ENCODE data around the gene BTBD9.
"Not testable (repeated sequence)": the region's sequence is repeated elsewhere in the genome, so short reads cannot be mapped to it uniquely, and the experiment has no call there.

The BTBD9 gene

DNA sequence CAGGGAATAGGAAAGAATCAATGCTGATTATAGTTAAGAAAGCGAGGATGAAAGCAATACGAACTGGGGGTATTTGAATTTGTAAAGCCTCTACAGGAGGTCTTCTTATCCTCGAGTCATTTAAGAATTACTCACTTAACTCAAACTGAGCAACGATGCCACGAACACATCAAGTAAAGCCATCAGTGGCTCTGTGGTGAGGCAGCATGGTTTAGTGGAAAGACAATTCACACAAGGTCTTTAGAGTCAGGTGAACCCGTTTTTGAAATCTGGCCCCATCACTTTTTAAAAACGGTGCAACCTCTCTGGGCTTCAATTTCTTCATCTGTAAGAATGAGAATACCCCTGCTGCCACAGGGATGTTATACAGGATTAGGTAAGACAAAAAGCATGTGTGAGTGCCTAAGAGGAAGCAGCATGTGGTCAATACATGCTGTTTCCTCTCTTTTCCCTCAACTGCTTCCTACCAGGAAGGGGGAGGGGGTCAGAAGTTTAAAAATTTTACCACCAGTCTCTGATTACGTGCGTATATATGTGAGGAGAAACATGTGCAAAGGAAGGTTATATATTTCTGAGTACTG, 162.0 kb downstream of the BTBD9 start:
- no peak for DNase-seq

DNA sequence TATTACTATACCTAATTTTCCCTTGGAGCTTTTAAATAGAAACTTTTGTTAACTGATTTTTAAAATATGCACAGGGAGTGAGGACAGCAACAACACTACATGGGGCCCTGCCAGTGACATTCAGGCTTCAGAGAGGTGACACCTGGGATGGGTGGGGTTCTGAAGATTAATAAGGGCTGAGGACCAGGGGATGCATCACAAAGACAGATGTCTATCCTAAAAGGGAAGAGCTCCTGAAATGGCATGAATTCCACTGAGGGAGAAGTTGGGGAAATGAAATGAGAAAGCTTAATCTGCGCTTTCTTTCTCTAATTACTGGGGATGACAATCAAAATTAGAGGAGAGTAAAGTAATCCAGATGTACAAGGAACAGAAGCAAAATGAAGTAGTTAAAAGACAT, 162.8 kb downstream of the BTBD9 start:
- DNase-seq: no peak

DNA sequence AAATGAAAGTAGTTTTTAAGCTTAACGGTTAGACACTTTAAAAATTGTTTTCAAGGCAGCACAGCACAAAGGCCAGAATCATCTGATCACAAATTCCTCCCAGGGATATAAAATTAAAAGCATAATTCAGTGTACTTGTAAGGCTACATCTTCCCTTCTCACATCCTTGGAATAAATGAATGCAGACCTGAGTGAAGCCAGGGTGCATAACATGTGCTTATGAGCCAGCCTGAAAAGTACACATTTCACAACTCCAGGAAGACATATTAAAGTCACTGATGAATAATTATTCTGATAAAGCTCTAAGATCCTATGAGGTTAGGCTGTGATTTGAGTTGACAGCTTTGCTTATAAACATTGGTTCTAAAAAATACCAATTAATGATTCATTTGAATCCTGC, 163.6 kb downstream of the BTBD9 start:
- DNase-seq: no peak

DNA sequence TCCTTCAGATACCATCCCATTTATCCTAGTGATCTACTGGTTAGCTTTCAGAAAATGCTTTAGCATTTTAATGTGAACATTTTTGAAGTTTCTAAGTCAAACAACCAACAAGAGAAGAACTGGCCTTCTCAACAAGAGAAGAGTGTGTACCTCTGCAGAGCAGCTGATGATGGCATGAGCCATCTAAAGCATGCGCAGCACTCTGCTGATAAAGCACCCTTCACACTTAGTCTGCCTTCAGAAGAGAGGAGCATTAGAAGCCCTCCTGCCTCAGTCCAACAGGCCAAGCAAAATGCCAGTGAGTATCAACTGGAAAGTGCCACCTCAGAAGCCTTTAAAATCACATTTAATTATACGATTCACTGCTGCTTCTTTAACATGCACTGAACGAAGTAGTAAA, 169.2 kb downstream of the BTBD9 start:
- DNase-seq: no peak

DNA sequence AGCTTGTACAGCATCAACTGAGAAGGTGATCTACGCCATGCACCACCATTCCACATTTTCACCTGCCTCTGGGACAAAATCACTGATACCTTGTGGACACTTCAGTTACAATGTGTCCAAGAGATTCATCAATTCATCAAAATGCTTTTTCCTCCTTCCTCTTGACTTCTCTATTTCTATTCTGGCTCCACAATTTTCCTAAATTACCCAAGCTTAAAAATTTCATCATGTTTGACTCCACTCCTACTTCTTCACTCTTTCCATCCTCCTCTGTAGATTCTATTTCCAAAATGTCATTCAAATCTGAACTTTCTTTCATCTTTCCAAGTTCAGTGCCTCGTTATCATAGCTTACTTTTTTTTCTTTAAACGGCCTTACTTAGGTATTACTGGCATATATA, 172.2 kb downstream of the BTBD9 start:
- no peak for DNase-seq

DNA sequence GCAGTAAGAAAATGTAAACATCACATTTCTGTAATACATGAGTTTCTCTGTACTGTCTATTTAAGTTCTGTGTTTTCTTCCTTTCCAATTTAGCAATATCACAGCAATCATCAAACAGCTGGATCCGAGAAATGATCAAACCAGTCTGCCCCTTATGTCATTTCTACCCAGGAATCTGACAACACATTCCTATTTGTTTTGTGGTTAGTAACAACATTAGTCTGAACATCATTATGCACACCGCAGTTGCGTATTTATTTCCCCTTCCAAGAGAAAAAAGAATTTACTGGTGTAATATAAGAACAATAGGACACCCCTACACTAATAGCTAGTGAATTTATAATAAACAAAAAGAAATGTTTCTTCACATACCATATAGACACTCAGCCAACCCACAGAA, 179.5 kb downstream of the BTBD9 start:
- DNase-seq: no peak

DNA sequence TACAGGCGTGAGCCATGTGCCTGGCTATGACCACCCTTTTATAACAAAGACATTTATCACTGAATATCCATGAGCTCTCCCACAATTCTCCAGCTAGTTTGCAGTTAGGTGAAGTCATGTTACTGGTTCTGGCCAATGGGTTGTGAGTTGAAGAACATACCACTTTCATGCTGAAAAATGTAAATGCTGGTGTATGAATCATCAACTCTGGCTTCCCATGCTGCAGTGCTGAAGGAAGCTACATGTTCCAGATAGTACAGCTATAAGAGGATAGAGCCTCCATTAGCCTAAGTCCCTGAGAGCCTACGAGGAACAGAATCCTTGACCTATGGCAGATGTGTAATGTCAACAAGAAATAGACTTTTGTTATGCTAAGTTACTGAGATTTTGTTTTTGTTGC, 180.4 kb downstream of the BTBD9 start:
- no peak for DNase-seq

DNA sequence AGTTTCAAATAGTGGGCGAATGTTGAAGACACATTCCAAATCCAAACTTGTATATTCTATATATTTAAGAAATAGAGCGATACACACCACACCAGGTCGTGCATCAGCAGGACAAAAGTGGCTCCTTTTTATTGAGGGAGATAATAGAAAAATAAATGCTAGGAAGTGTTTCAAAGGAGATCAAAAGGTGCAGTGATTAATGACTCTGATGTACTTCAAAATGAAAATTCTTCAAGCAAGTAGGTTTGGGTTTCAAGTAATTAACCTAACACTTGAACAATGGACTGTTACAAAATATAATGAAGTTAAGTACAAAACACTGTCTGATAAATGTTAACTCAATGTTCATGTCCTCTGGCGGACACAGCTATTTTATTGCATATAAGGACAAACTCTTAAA, 185.9 kb downstream of the BTBD9 start:
- DNase-seq: no peak

DNA sequence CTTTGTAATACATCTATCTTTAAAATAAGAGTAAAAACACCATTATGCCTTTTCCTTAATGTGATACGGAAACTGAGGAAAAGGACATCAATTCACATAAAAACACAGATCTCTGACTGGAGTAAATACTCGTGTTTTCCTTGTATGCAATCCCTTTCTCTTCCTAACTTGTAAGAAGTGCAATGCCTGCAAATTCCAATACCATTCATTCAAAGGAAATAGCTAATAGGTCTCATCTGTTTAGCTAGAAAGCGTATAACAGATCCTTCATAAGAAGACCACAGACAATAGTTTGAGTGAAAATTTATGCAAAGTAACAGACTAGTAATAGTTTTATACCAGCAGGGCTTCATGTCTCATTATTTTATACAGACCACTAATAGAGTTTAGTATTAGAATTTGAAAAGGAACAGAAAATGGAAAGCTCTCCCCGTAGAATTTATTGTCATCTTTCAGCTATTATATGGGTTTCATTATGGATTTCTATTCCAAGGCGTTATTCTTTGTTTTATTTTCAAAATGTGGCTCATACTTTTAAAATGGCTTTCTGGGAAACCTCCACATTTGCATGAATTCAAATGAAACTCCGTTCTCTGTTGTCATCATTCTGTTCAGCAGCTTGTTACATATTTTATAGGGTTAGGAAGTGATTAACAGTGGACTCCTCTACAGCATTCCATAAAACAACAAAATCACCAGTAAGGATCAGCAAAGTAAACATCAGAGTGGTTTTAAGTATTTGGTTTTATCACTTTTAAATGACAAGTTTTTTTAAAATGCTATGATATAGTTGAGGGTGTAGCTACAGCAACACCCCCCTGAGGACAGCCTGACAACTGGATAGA, 186.7 kb downstream of the BTBD9 start:
- no peak for DNase-seq

DNA sequence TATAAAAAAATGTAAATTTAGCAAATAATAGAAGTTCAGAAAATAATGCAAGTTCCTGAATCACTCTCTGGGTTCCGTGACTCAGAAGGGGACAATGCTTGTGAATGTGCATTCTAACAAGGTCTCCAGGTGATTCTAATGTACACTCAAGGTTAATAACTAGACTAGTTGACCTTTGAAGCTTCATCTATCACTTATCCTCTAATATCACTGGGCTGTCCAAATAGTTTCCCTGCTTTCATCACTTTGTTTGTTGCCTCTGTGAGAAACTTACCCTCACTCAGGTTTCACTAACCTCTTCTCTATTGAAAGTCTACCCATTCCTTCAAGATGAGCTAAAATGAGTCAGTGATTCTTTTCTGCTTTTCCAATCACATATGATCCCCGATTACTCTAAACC, 189.0 kb downstream of the BTBD9 start:
- no peak for DNase-seq

DNA sequence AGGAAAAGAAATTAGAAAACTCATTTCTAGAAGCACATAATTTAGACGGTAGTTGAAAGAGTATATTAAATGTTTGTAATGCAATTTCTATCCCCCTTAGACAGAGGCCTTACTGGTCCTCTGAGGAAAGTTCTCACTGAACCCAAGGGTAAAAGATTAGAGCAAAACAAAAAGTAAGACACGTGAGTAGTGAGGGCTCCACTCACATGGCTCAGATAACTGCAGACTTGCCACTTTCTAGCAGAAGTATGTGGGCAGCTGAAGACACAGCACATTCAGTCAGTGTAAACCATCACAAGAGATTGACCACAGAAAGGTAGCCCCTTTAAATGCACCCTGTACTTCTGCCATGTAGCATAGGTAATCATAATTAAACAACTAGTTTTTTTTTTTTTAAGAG, 193.8 kb downstream of the BTBD9 start:
- no peak for DNase-seq

DNA sequence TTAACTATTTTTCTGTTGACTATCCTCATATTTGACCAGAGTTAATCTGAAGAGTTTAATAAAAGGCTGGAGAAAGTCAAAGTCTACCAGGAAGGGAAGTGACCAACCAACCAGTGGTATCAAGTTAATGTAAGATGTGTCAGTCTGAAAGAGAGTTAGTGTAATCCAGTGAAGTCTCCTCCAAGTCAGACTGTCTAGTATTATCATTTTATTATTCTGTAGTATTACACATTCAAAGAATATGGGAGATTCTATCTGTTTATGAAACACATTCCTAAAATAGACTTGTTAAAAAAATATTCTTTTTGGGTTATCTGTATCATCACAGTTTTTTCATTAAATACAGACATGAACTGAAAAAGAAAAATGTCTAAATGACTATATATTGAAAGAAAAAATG, 194.4 kb downstream of the BTBD9 start:
- no peak for DNase-seq

DNA sequence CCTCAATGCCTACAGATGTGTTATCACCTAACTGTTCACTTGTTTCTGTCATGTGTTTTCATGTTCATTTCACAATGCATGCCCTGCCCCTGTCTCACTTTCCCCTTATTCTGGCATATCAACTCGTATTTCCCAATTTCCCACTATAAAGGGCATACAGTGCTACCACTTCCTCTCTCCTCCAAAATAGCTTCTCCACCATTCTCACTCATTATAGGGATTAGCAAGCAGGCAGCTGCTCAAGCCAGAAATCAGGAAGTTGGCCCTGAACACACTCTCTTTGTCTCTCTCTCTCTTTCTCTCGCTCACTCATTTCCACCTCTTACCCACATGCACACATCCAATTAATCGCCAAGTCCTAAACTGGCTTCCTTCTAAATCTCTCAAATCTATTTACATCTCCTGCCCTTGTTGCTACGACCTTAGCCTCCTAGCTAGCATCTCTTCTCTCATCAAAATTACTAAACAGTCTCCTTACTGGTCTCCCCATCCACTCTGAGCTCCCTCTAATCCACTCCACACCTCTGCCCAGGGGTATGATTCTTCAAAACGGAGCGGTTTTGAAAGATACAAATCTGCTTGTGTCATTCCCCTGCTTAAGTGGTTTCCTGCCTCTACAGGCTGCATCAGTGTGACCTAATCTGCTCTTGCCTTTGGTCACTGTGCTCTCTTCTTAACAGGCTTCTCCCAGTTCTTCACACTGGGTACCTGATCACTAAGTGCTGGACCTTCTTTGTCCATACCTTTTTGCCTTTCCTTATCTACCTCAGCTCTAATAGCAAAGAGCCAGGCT, 196.2 kb downstream of the BTBD9 start:
- peak; percentile 20 for DNase-seq

DNA sequence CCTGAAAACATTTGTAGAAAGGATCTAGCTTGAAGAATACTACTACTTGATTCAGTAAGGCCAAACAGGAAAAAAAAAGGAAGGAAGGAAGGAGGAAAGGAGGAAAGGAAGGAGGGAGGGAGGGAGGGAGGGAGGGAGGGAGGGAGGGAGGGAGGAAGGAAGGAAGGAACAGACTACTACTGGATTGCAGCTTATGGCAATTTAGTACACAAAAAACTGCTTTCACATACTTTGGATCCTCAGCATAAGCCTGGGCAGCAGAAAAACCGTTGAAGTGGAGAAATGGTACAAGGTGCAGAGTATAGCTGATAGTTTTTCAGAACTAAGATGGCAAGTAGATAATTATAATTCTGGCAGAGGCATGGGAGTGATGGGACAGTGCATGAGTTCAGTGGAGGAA, 201.6 kb downstream of the BTBD9 start:
- DNase-seq: no peak

DNA sequence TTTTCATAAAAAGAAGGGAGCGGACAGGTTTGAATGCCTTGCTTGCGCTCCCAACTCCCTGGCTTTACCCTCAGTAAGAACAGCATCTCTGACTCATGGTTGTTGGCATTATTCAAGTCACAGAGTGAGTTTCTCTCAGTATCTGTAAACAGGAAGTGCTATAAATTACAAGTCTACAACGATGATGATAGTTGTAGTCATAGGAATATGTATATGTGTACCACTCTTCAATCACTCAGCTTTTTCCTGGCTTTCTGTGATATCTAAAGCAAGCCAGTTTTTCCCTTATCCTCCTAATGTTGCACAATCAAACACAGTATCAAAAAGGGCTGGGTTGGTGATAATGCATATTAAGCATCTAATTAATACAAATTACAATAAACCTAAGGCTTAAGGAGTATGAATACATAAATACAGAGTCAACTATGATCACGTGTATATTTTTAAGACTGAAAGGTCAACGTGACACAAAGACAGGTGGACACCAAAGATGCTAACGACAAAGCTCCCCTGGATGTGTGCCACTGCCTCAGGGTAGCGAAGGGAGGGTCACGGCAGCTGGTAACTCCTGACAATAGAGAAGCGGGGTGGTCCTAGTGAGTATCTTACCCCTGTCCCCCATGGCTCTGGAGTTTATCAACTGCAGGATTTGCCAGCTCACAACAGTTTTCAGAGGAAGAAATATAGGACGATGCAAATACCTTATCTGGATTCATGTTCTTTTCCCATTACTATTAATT, 202.8 kb downstream of the BTBD9 start:
- DNase-seq: no peak

DNA sequence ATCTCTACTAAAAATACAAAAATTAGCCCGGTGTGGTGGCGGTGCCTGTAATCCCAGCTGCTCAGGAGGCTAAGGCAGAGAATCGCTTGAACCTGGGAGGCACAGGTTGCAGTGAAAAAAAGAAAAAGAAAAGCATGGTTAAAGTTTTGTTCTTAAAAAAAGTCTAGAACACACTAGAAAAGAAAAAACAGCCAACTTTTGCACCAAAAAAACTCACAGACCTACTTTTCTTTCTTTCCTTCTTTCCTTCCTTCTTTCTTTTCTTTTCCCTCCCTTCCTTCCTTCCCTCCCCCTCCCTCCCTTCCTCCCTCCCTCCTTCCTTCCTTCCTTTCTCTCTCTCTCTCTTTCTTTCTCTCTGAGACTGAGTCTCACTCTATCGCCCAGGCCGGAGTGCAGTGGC, 204.4 kb downstream of the BTBD9 start:
- DNase-seq: no peak

DNA sequence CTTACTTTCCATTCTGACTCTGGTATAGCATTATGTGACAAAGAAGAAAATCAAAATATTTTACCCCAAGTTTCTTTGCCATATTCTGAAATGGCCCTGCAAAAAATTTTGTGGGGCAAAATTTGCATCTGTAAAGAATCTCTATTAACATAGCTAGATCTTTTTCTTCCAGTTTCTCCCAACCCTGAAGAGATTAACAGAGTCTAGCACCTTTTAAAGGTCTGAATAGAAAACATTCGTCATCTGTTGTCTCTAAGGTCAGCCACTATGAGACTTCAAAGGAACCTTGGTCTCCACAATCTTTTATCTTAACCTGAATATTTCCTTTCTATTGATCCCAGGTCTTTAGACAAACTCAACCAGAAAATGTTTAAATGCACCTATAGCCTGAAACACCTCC, 205.7 kb downstream of the BTBD9 start:
- no peak for DNase-seq

DNA sequence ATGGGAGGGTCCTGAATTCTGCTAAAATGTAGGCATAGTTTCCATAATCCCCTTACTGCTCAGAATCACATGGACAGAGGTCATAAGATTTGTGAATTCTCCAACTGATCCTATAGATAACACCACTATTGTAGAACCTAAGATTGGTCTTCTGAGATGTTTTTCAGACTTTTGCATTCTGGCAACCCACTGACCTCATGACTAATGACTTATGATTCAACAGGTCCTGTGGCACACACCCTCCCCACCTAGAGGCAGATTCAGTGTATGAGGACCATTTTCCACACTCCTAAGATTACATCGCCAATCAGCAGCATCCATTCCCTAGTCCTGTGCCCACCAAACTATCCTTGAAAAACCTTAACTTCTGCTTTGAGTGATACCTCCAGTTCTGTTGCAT, 207.2 kb downstream of the BTBD9 start:
- DNase-seq: no peak

DNA sequence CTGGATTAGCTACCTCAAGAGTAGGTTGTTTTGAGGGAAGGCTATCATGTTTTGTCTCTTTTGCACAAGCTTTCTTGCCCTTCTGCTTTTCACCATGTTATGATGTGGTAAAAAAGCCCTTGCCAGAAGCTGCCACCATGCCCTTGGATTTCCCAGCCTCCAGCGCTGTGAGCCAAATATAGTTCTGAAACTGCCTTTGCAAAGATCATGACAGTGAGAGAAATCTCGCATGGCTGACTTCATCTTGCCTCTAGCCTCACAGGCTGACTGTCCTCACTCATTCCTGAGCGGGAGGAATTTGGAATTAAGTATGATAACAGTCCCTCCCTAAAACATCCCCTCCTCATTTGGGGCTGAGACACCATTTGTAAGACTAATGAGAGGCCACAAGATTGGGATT, 207.7 kb downstream of the BTBD9 start:
- DNase-seq: no peak

DNA sequence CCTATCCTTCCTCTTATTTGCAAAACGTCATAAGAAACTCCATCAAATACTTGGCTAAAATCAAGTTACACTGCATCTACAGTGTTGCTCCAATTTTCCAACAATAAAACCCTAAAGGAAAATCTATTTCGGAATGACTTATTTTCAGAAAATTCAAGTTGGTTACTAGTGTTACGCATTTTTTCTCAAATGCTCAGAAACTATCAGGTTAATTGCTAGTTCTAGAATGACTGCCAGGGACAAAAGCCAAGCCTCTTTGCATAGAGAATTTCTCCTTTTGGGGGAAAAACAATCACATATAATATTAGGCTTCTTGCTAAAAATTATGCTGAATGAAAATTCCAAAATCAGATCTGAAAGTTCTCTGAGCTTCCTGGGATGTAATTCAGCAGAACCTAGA, 210.2 kb downstream of the BTBD9 start:
- DNase-seq: no peak

DNA sequence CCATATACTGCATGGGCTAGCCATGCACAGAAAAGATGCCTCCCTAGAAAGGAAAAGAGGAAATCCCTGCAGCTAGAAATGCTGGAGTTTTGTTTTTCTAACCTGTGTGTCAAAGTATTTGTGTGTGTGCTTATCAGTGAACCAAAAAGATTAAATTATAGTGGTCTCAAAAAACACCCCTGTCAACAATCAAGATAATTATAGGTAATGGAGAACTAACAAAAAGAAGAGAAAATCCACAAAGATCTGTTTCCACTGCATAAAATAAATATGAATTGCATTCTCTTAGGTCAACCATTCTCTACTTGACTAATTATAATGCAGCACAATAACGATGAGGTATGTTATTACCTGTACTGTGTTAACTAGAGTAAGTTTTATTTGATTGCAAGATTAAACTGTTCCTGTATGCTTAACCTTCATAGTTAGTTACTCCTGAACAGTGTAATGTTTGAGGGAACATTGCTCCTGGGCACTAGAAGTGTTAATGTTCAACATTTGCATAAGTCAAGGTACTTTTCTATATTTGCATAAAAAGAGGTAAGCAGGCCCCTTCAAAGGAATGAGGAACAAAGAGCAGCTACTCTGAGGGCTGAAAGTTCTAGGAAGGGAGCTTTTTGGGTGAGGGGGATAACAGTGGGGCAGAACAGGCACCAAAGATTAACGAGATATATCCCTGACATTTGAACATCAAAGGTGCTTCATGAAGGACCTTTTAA, 212.1 kb downstream of the BTBD9 start:
- DNase-seq: no peak

DNA sequence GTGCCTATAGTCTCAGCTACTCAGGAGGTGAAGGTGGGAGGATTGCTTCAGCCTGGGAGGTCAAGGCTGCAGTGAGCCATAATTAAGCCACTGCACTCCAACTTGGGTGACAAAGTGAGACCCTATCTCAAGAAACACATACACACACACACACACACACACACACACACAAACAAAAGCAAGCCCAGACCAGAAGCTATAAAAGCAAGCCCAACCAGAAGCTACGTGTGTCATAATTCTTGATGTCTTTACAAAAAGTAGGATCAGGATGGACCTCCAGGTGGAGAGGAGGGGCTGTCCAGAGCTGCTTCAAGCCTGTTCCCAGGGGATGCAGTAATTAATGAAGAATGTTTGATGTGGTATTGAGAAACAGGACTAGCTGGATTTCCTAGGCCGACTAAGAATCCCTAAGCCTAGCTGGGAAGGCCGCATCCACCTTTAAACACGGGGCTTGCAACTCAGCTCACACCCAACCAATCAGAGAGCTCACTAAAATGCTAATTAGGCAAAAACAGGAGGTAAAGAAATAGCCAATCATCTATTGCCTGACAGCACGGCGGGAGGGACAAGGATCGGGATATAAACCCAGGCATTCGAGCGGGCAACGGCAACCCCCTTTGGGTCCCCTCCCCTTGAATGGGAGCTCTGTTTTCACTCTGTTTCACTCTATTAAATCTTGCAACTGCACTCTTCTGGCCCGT, 213.8 kb downstream of the BTBD9 start:
- DNase-seq: not testable (repeated sequence)

Measured in midbrain (tissue), 1 donor.